ENCODE measurements around the gene RNASEH2A. TPM values are rescaled to one million over a fixed set of nuclear protein-coding genes. Genes with fewer than 3 reads are reported as not detected.

Gene RNASEH2A
- polyA plus RNA-seq, 1 donor (not counting 4 experiments of a cell fraction or from before 2014, with no cell fraction given): 19.7 TPM

DNA sequence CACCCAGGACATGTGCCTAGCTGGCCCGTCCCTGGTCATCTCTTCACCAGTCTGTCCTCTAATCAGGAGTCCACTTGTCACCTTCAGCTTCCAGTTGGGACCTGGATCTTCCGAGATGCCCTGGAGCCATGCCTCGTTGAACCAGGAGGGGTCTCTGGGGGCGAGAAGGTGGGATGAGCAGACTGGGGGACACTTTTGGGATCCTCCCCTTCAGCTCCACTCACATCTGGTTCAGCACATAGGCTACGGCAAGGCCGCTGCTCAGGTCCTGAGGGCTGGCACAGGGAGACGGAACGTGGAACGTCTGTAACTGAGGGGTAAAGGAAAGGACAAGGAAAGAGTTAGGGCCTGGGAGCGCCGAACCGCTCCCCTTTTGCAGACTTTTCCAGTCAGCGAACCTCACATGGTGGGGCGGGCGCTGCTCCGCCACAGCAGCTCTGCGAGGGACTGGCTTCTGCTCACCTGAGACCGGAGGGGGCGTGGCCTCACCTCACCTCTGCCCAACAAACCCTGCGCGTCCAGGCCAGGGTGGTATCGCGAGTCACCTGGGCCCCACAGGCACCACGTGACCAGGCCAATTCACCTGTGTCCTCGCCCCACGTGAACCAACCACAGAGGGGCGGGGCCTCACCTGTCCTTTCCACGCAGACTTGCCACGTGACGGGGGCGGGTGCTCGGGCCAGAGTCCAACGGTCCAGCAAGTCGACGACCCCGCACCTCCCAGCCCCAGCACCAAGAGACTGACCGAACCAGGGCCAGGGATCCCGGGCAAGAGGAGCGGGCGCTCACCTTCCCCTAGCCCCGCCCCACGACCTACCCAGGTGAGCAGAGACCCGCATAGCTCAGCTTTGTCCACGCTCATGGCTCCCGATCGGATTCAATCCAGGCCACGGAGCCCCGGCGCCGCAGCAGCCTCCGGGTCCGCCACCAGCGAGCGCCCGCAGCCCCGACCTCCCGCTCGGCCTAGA lies 31.5 kb upstream of the RNASEH2A start, which contains the start of gene HOOK2:
TSS of gene HOOK2 (minus strand) at position 965 of the 968 bp plus-strand sequence. CDS start at position 862, 103 bp downstream.
- Histone ChIP-seq H2AFZ (ENCODE audit: control insufficient read depth, low read length) (peak within 1 kb of the TSS; percentile 70), H3K36me3 (ENCODE audit: control insufficient read depth in 2 of 2, extremely low read depth in 1 of 2, insufficient read depth in 2 of 2, low read length in 2 of 2) (peaks cover 19 to 21% of the 10 kb centered on the region in 2 experiments), H3K4me2 (ENCODE audit: control insufficient read depth, extremely low read depth, insufficient read depth, low read depth, low read length) (peak within 1 kb of the TSS; percentile 94), H3K79me2 (ENCODE audit: control insufficient read depth, insufficient read depth, low read length) (peaks cover 3% of the 10 kb centered on the region), H3K4me3 (ENCODE audit: control insufficient read depth in 2 of 3, extremely low read depth in 1 of 3, insufficient read depth in 2 of 3, low read depth in 1 of 3, low read length in 3 of 3) (peak within 1 kb of the TSS; percentile 48 to 76 (median 76)), H3K27ac (ENCODE audit: control insufficient read depth, insufficient read depth, low read length) (peak within 1 kb of the TSS; percentile 91), H3K27me3 (ENCODE audit: control insufficient read depth, extremely low read depth, insufficient read depth, low read length) (no peaks in the 10 kb centered on the region), H3K9me1 (ENCODE audit: control insufficient read depth, extremely low read depth, insufficient read depth, low read length) (no peaks in the 10 kb centered on the region), H3K9ac (ENCODE audit: control insufficient read depth, extremely low read depth, insufficient read depth, low read length) (peak within 1 kb of the TSS; percentile 91), H3K9me3 (ENCODE audit: control insufficient read depth, low read depth, low read length) (no peaks in the 10 kb centered on the region), H3K4me1 (ENCODE audit: control insufficient read depth, extremely low read depth, insufficient read depth, low read length) (peaks cover 27% of the 10 kb centered on the region), H4K20me1 (ENCODE audit: control insufficient read depth, extremely low read depth, insufficient read depth, low read length) (peaks cover 3% of the 10 kb centered on the region)
- TF ChIP-seq EZH2 (IDR thresholded peaks at IDR 0.05; ENCODE audit: low read length): no peak
- TF ChIP-seq, protein P1, sequence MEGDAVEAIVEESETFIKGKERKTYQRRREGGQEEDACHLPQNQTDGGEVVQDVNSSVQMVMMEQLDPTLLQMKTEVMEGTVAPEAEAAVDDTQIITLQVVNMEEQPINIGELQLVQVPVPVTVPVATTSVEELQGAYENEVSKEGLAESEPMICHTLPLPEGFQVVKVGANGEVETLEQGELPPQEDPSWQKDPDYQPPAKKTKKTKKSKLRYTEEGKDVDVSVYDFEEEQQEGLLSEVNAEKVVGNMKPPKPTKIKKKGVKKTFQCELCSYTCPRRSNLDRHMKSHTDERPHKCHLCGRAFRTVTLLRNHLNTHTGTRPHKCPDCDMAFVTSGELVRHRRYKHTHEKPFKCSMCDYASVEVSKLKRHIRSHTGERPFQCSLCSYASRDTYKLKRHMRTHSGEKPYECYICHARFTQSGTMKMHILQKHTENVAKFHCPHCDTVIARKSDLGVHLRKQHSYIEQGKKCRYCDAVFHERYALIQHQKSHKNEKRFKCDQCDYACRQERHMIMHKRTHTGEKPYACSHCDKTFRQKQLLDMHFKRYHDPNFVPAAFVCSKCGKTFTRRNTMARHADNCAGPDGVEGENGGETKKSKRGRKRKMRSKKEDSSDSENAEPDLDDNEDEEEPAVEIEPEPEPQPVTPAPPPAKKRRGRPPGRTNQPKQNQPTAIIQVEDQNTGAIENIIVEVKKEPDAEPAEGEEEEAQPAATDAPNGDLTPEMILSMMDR (optimal IDR thresholded peaks at IDR 0.05 in 1 of 3, IDR thresholded peaks at IDR 0.05 in 1 of 3, conservative IDR thresholded peaks at IDR 0.05 in 1 of 3; ENCODE audit: extremely low read depth in 1 of 3, insufficient read depth in 2 of 3, low read length in 3 of 3): no peak
- FAIRE-seq (peak; percentile 76), DNase-seq (ENCODE audit: low read depth, low spot score) (peak; percentile 97)
- dilution Hi-C loops (cut with MboI; ENCODE audit: extremely low pct_ligation_motif_present, low sequenced_read_pairs): no loop called here

DNA sequence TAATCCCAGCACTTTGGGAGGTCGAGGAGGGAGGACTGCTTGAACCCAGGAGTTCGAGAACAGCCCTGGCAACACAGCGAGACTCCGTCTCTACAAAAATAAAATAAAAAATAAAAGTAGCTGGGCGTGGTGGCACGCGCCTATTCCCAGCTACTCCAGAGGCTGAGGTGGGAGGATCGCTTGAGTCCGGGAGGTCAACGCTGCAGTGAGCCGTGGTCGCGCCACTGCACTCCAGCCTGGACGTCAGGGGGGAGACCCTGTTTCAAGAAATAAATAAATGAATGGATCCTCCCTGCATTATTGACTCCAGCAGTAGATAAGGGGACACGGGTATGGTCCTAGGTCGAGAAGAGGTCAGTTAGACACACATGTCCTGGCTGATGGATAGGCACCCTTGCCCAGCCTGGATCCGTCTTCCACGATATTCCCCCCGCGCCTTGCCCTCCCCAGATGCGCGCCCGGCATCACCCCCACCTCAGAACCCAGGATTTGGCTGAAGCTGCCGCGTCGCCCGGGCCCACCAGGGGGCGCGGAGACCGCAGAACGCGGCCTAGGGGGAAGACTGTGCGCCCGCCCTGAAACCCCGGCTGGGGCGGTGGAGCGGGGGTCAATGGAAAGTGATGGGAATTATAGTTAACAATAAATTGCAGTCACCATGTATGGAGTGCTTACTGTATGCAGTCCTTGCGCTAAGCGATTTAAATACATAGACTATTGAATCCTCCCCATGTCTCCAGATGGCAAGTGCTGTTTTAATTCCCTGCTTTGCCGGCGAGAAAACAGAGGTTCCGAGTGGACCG lies 29.0 kb upstream of the RNASEH2A start:
- no peak for FAIRE-seq

More for the DNA sequence above, 29.0 kb upstream of the RNASEH2A start:
- H3K36me3 ChIP-seq (ENCODE audit: control insufficient read depth in 2 of 2, extremely low read depth in 1 of 2, insufficient read depth in 2 of 2, low read length in 2 of 2): peaks cover 5 to 11% of the 10 kb centered on the region in 2 experiments
- no peaks in the 10 kb centered on the region for H4K20me1 ChIP-seq (ENCODE audit: control insufficient read depth, extremely low read depth, insufficient read depth, low read length)
- H3K9me1 ChIP-seq (ENCODE audit: control insufficient read depth, extremely low read depth, insufficient read depth, low read length): no peaks in the 10 kb centered on the region
- peak overlapping the region; percentile 93 for H3K4me2 ChIP-seq (ENCODE audit: control insufficient read depth, extremely low read depth, insufficient read depth, low read depth, low read length)
- dilution Hi-C loops (cut with MboI; ENCODE audit: extremely low pct_ligation_motif_present, low sequenced_read_pairs): no loop called here
- no peaks in the 10 kb centered on the region for H3K27me3 ChIP-seq (ENCODE audit: control insufficient read depth, extremely low read depth, insufficient read depth, low read length)
- DNase-seq (ENCODE audit: low read depth, low spot score): no peak
- peak overlapping the region; percentile 79 for H3K9ac ChIP-seq (ENCODE audit: control insufficient read depth, extremely low read depth, insufficient read depth, low read length)
- H3K9me3 ChIP-seq (ENCODE audit: control insufficient read depth, low read depth, low read length): no peaks in the 10 kb centered on the region
- peak overlapping the region; percentile 58 for H2AFZ ChIP-seq (ENCODE audit: control insufficient read depth, low read length)
- peak overlapping the region; percentile 85 for H3K27ac ChIP-seq (ENCODE audit: control insufficient read depth, insufficient read depth, low read length)
- TF ChIP-seq EZH2 (IDR thresholded peaks at IDR 0.05; ENCODE audit: low read length): no peak
- TF ChIP-seq, protein P1 (optimal IDR thresholded peaks at IDR 0.05 in 1 of 3, IDR thresholded peaks at IDR 0.05 in 1 of 3, conservative IDR thresholded peaks at IDR 0.05 in 1 of 3; ENCODE audit: extremely low read depth in 1 of 3, insufficient read depth in 2 of 3, low read length in 3 of 3): peak; percentile 76 to 95 (median 81)
- peak overlapping the region; percentile 57 to 86 (median 76) for H3K4me3 ChIP-seq (ENCODE audit: control insufficient read depth in 2 of 3, extremely low read depth in 1 of 3, insufficient read depth in 2 of 3, low read depth in 1 of 3, low read length in 3 of 3)
- peaks cover 3% of the 10 kb centered on the region for H3K79me2 ChIP-seq (ENCODE audit: control insufficient read depth, insufficient read depth, low read length)
- peaks cover 36% of the 10 kb centered on the region for H3K4me1 ChIP-seq (ENCODE audit: control insufficient read depth, extremely low read depth, insufficient read depth, low read length)
